Keratinocyte (primary cell): ENCODE measurements around the gene IGF2BP1. TPM values are rescaled to one million over a fixed set of nuclear protein-coding genes. Genes with fewer than 3 reads are reported as not detected.

Source experiments
- DNase-seq: peaks from one replicate; pipeline ENCODE4 v3.0.0-alpha.2; 2011; ENCODE audit warnings: low read depth, missing footprints, low spot score
- FAIRE-seq: peaks from 2 replicates; lab custom pipeline; 2011; peaks lifted over from hg19 to GRCh38; lab: Jason Lieb, UNC
- H2AFZ ChIP-seq: 2 replicates; pipeline ENCODE4 v1.6.0; 2012; ENCODE audit warnings: low read length, control low read depth, inconsistent platforms; ENCODE audit not compliant: control insufficient read depth
- H3K27ac ChIP-seq: 2 replicates; pipeline ENCODE4 v1.5.1; 2011; ENCODE audit warnings: low read length; ENCODE audit not compliant: control insufficient read depth, insufficient read depth
- H3K27me3 ChIP-seq: 3 replicates; pipeline ENCODE4 v1.6.0; 2011; ENCODE audit warnings: low read length; ENCODE audit not compliant: control insufficient read depth, insufficient read depth; ENCODE audit errors: extremely low read depth
- H3K36me3 ChIP-seq, 2 experiments: 2 replicates in 1 of 2; 3 replicates in 1 of 2; pipeline ENCODE4 v1.5.1; 2011; ENCODE audit warnings: low read length in 2 of 2, mild to moderate bottlenecking in 1 of 2; ENCODE audit not compliant: control insufficient read depth in 2 of 2, insufficient read depth in 2 of 2; ENCODE audit errors: extremely low read depth in 1 of 2
- H3K4me1 ChIP-seq: 3 replicates; pipeline ENCODE4 v1.5.1; 2011; ENCODE audit warnings: low read length; ENCODE audit not compliant: control insufficient read depth, insufficient read depth; ENCODE audit errors: extremely low read depth
- H3K4me2 ChIP-seq: 3 replicates; pipeline ENCODE4 v1.6.0; 2011; ENCODE audit warnings: low read depth, low read length; ENCODE audit not compliant: control insufficient read depth, insufficient read depth; ENCODE audit errors: extremely low read depth
- H3K4me3 ChIP-seq, 3 experiments: fragments of 200-600 bp in 1 of 3; sonication (generic) in 1 of 3; 2 replicates in 2 of 3; 3 replicates in 1 of 3; pipeline ENCODE4 v1.5.1; 2011 to 2016; ENCODE audit warnings: low read length in 3 of 3, mild to moderate bottlenecking in 3 of 3, control low read depth in 2 of 3, inconsistent platforms in 1 of 3, low read depth in 1 of 3, mixed read lengths in 1 of 3, mixed run types in 1 of 3, moderate library complexity in 1 of 3; ENCODE audit not compliant: control insufficient read depth in 2 of 3, insufficient read depth in 2 of 3; ENCODE audit errors: extremely low read depth in 1 of 3
- H3K79me2 ChIP-seq: 2 replicates; pipeline ENCODE4 v1.6.0; 2012; ENCODE audit warnings: low read length; ENCODE audit not compliant: control insufficient read depth, insufficient read depth
- H3K9ac ChIP-seq: 3 replicates; pipeline ENCODE4 v1.6.0; 2011; ENCODE audit warnings: low read length; ENCODE audit not compliant: control insufficient read depth, insufficient read depth; ENCODE audit errors: extremely low read depth
- H3K9me1 ChIP-seq: 3 replicates; pipeline ENCODE4 v1.6.0; 2011; ENCODE audit warnings: low read length; ENCODE audit not compliant: control insufficient read depth, insufficient read depth; ENCODE audit errors: extremely low read depth
- H3K9me3 ChIP-seq: 2 replicates; pipeline ENCODE4 v1.5.1; 2012; ENCODE audit warnings: low read depth, low read length; ENCODE audit not compliant: control insufficient read depth
- H4K20me1 ChIP-seq: 3 replicates; pipeline ENCODE4 v1.6.0; 2011; ENCODE audit warnings: low read length; ENCODE audit not compliant: control insufficient read depth, insufficient read depth; ENCODE audit errors: extremely low read depth
- CTCF ChIP-seq, 3 experiments: IDR thresholded peaks in 1 of 3; conservative IDR thresholded peaks in 1 of 3; optimal IDR thresholded peaks in 1 of 3; 2 replicates in 2 of 3; 3 replicates in 1 of 3; pipeline versions ENCODE3 to v1.5.1; 2011; ENCODE audit warnings: low read length in 3 of 3, mild to moderate bottlenecking in 3 of 3, moderate library complexity in 2 of 3, control low read depth in 1 of 3, inconsistent platforms in 1 of 3; ENCODE audit not compliant: insufficient read depth in 2 of 3; ENCODE audit errors: extremely low read depth in 1 of 3
- EZH2 ChIP-seq: IDR thresholded peaks from one replicate; pipeline ENCODE4 v1.6.1; 2012; ENCODE audit warnings: inconsistent platforms, mild to moderate bottlenecking, low read length, moderate library complexity
- dilution Hi-C: fragments of 300-500 bp; cut with MboI; formaldehyde crosslinking; loops from one replicate; pipeline ENCODE4 v1.7.0; 2020; ENCODE audit warnings: low sequenced_read_pairs; ENCODE audit not compliant: extremely low pct_ligation_motif_present
- polyA plus RNA-seq, 5 experiments: library from polyadenylated mRNA; depleted of rRNA in 3 of 5; stranded (reverse) in 3 of 5; stranded (forward) in 1 of 5; unstranded in 1 of 5; fragments of >200 nt; gene quantifications; 1 replicate in 1 of 5; 2 replicates in 3 of 5; 3 replicates in 1 of 5; pipeline versions ENCODE4 v1.2.1 to v1.2.3, GENCODE V29; 2011 to 2012; ENCODE audit warnings: missing spikeins in 2 of 5, low read depth in 1 of 5, low replicate concordance in 1 of 5

IGF2BP1 gene
- polyA plus RNA-seq, 1 donor (not counting 4 experiments of a cell fraction or from before 2014, with no cell fraction given), result not detected

DNA sequence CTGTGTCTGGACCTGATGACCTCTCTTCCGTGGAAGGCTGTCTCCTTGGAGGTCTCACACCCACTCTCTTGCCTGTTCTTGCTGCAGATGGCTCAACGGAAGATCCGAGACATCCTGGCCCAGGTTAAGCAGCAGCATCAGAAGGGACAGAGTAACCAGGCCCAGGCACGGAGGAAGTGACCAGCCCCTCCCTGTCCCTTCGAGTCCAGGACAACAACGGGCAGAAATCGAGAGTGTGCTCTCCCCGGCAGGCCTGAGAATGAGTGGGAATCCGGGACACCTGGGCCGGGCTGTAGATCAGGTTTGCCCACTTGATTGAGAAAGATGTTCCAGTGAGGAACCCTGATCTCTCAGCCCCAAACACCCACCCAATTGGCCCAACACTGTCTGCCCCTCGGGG is 52.1 kb downstream of the IGF2BP1 start:
- H4K20me1 ChIP-seq, result no peaks in the 10 kb centered on the region

DNA sequence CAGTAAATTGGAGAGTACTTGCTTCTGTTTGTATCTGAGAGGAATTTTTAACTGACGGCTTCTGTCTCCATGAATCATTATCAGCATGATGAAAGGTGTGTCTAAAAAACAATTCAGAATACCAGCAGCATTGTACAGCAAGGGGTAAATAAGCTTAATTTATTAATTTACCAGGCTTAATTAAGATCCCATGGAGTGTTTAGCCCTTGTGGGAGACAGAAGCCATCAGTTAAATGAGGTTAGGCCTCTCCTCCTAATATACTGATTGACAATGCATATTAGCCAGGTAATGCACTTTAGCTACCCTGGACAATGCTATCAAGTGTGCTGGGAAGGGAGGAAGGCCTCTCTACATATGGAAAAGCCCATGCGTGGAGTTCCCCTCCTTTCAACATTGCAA is 53.4 kb downstream of the IGF2BP1 start:
- TF ChIP-seq EZH2 (no peak), CTCF (optimal IDR thresholded peaks at IDR 0.05 in 1 of 3, IDR thresholded peaks at IDR 0.05 in 1 of 3, conservative IDR thresholded peaks at IDR 0.05 in 1 of 3; ENCODE audit: extremely low read depth in 1 of 3, insufficient read depth in 2 of 3, low read length in 3 of 3) (no peak)
- Histone ChIP-seq H3K9me3 (no peaks in the 10 kb centered on the region), H3K79me2 (no peaks in the 10 kb centered on the region), H3K27ac (no peak overlapping the region), H3K9me1 (no peaks in the 10 kb centered on the region), H3K4me1 (no peaks in the 10 kb centered on the region), H3K27me3 (peaks cover 2% of the 10 kb centered on the region), H4K20me1 (no peaks in the 10 kb centered on the region), H3K4me2 (no peak overlapping the region), H3K4me3 (no peak overlapping the region), H3K36me3 (no peaks in the 10 kb centered on the region), H3K9ac (no peak overlapping the region), H2AFZ (no peak overlapping the region)
- dilution Hi-C loops, result no loop called here
- no peak for DNase-seq
- no peak for FAIRE-seq

More for the DNA sequence above, 52.1 kb downstream of the IGF2BP1 start:
- Histone ChIP-seq H3K27me3 (peaks cover 6% of the 10 kb centered on the region), H3K36me3 (no peaks in the 10 kb centered on the region), H3K9me3 (no peaks in the 10 kb centered on the region), H3K9me1 (no peaks in the 10 kb centered on the region), H2AFZ (no peak overlapping the region), H3K79me2 (no peaks in the 10 kb centered on the region), H3K27ac (no peak overlapping the region), H3K4me2 (no peak overlapping the region), H3K4me1 (no peaks in the 10 kb centered on the region), H3K4me3 (no peak overlapping the region), H3K9ac (no peak overlapping the region)
- dilution Hi-C loops, result no loop called here
- TF ChIP-seq CTCF (optimal IDR thresholded peaks at IDR 0.05 in 1 of 3, IDR thresholded peaks at IDR 0.05 in 1 of 3, conservative IDR thresholded peaks at IDR 0.05 in 1 of 3; ENCODE audit: extremely low read depth in 1 of 3, insufficient read depth in 2 of 3, low read length in 3 of 3) (no peak), EZH2 (no peak)
- FAIRE-seq, result no peak
- DNase-seq, result no peak
